Neuronal stem cell (in vitro differentiated cells): ENCODE measurements around the gene BCL11B.
A peak's percentile ranks its signal among the peaks of the same experiment; 100 is the strongest.

ENCODE experiments used
- DNase-seq: peaks from one replicate; pipeline ENCODE4 v3.0.0-alpha.2; 2013; ENCODE audit warnings: low spot score
- H2AFZ ChIP-seq: one replicate; pipeline ENCODE4 v1.6.1; 2013; ENCODE audit warnings: mild to moderate bottlenecking, low read length, inconsistent platforms
- H2AK5ac ChIP-seq: 2 replicates; pipeline ENCODE4 v1.6.1; 2013; ENCODE audit warnings: low read depth, mild to moderate bottlenecking, inconsistent platforms, low read length, moderate library complexity, mixed read lengths
- H2BK120ac ChIP-seq: 2 replicates; pipeline ENCODE4 v1.6.1; 2013; ENCODE audit warnings: low read depth, mild to moderate bottlenecking, inconsistent platforms, low read length, moderate library complexity, mixed read lengths
- H2BK12ac ChIP-seq: one replicate; pipeline ENCODE4 v1.6.1; 2013; ENCODE audit warnings: low read length, inconsistent platforms
- H2BK15ac ChIP-seq: 2 replicates; pipeline ENCODE4 v1.6.1; 2013; ENCODE audit warnings: mild to moderate bottlenecking, low read length, inconsistent platforms, mixed read lengths
- H2BK5ac ChIP-seq: one replicate; pipeline ENCODE4 v1.6.1; 2013; ENCODE audit warnings: inconsistent platforms, mild to moderate bottlenecking, low read length, moderate library complexity
- H3K14ac ChIP-seq: one replicate; pipeline ENCODE4 v1.6.1; 2013; ENCODE audit warnings: low read length, inconsistent platforms
- H3K18ac ChIP-seq: 2 replicates; pipeline ENCODE4 v1.6.1; 2013; ENCODE audit warnings: low read length, inconsistent platforms
- H3K23ac ChIP-seq: 2 replicates; pipeline ENCODE4 v1.6.1; 2013; ENCODE audit warnings: low read depth, mild to moderate bottlenecking, mixed read lengths, low read length, inconsistent platforms; ENCODE audit not compliant: poor library complexity
- H3K27ac ChIP-seq: replicated peaks from 3 replicates; pipeline ENCODE4 v1.5.1; 2013; ENCODE audit warnings: low read length, inconsistent platforms
- H3K27me3 ChIP-seq, 3 experiments: 2 replicates each; pipeline ENCODE4 v1.6.1; 2013; ENCODE audit warnings: low read length in 3 of 3, mild to moderate bottlenecking in 2 of 3, inconsistent platforms in 1 of 3, low read depth in 1 of 3, mixed read lengths in 1 of 3, moderate library complexity in 1 of 3; ENCODE audit not compliant: control insufficient read depth in 3 of 3, insufficient read depth in 3 of 3
- H3K36me3 ChIP-seq, 2 donors: replicated peaks in 1 of 2; 2 replicates each; pipeline ENCODE4 v1.6.1; 2013; ENCODE audit warnings: low read length in 2 of 2; ENCODE audit not compliant: control insufficient read depth in 2 of 2, insufficient read depth in 2 of 2
- H3K4ac ChIP-seq: 2 replicates; pipeline ENCODE4 v1.6.1; 2013; ENCODE audit warnings: inconsistent platforms, mild to moderate bottlenecking, low read length, moderate library complexity
- H3K4me1 ChIP-seq, 2 donors: 1 replicate in 1 of 2; 2 replicates in 1 of 2; pipeline ENCODE4 v1.6.1; 2013; ENCODE audit warnings: low read length in 2 of 2, low read depth in 1 of 2; ENCODE audit not compliant: control insufficient read depth in 2 of 2, insufficient read depth in 1 of 2
- H3K4me2 ChIP-seq: one replicate; pipeline ENCODE4 v1.6.1; 2013; ENCODE audit warnings: mild to moderate bottlenecking, low read length, inconsistent platforms; ENCODE audit not compliant: insufficient read depth, poor library complexity, severe bottlenecking
- H3K4me3 ChIP-seq, 2 donors: 2 replicates each; pipeline ENCODE4 v1.5.1; 2013; ENCODE audit warnings: low read length in 2 of 2, mild to moderate bottlenecking in 2 of 2, inconsistent platforms in 1 of 2, moderate library complexity in 1 of 2
- H3K79me1 ChIP-seq: one replicate; pipeline ENCODE4 v1.6.1; 2013; ENCODE audit warnings: low read depth, mild to moderate bottlenecking, inconsistent platforms, low read length, moderate library complexity
- H3K9ac ChIP-seq: one replicate; pipeline ENCODE4 v1.6.1; 2013; ENCODE audit warnings: mild to moderate bottlenecking, low read depth, low read length, inconsistent platforms; ENCODE audit not compliant: poor library complexity
- H3K9me3 ChIP-seq, 2 donors: replicated peaks in 1 of 2; 2 replicates each; pipeline versions ENCODE3 to v1.6.1; 2013; ENCODE audit warnings: low read length in 2 of 2, mild to moderate bottlenecking in 2 of 2, inconsistent platforms in 1 of 2, low read depth in 1 of 2, mixed read lengths in 1 of 2, moderate library complexity in 1 of 2; ENCODE audit not compliant: control insufficient read depth in 2 of 2, insufficient read depth in 1 of 2
- H4K8ac ChIP-seq: one replicate; pipeline ENCODE4 v1.6.1; 2013; ENCODE audit warnings: low read depth, mild to moderate bottlenecking, inconsistent platforms, low read length, moderate library complexity
- H4K91ac ChIP-seq: one replicate; pipeline ENCODE4 v1.6.1; 2013; ENCODE audit warnings: low read length, low read depth, mild to moderate bottlenecking, inconsistent platforms; ENCODE audit not compliant: poor library complexity
- WGBS, 2 donors: extraction: QIAGEN DNeasy Blood & Tissue Kit; methylation state at CpG; one replicate each; pipeline ENCODE4 v1.1.7; 2013; ENCODE audit warnings: missing lambda C conversion rate in 2 of 2, mixed read lengths in 1 of 2; ENCODE audit not compliant: insufficient read length in 2 of 2, insufficient replicate concordance in 1 of 2; ENCODE audit errors: extremely low coverage in 2 of 2; 5-methylcytosine and 5-hydroxymethylcytosine counted together

Gene BCL11B

DNA sequence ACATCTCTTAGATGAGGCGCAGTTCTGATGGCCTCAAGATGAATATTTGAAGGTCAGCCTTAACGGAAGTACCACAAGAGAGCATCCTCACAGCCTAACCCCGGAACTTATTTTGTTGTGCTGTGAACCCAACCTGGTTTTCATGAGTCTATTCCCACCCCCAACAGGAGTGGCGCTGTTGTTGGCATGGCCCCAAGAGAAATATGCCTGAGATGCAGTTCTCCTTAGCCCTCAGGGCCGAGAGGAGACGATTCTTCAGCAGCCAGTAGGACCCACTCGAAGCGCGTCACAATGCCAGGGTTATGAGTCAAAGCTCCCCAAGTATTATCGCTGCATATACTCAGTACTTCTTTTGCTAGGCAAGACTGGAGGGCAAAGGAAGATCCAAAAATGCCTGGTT, 24.5 kb upstream of the BCL11B start:
- Histone ChIP-seq H3K9ac (no peak overlapping the region), H4K8ac (no peak overlapping the region), H2AFZ (no peak overlapping the region), H2BK120ac (no peak overlapping the region), H3K4me1 (no peaks in the 10 kb centered on the region), H4K91ac (no peak overlapping the region), H3K4ac (no peak overlapping the region), H3K14ac (no peak overlapping the region), H3K27me3 (no peaks in the 10 kb centered on the region), H2AK5ac (no peak overlapping the region), H3K9me3 (no peaks in the 10 kb centered on the region), H3K4me3 (no peak overlapping the region), H3K4me2 (no peak overlapping the region), H3K79me1 (no peaks in the 10 kb centered on the region), H3K27ac (no peak overlapping the region), H2BK15ac (no peak overlapping the region), H2BK5ac (no peak overlapping the region), H3K18ac (no peak overlapping the region), H3K23ac (no peak overlapping the region), H2BK12ac (no peak overlapping the region), H3K36me3 (no peaks in the 10 kb centered on the region)
- WGBS, 2 donors: no CpG with 5 or more reads among the region's 10 CpGs
- no peak for DNase-seq

DNA sequence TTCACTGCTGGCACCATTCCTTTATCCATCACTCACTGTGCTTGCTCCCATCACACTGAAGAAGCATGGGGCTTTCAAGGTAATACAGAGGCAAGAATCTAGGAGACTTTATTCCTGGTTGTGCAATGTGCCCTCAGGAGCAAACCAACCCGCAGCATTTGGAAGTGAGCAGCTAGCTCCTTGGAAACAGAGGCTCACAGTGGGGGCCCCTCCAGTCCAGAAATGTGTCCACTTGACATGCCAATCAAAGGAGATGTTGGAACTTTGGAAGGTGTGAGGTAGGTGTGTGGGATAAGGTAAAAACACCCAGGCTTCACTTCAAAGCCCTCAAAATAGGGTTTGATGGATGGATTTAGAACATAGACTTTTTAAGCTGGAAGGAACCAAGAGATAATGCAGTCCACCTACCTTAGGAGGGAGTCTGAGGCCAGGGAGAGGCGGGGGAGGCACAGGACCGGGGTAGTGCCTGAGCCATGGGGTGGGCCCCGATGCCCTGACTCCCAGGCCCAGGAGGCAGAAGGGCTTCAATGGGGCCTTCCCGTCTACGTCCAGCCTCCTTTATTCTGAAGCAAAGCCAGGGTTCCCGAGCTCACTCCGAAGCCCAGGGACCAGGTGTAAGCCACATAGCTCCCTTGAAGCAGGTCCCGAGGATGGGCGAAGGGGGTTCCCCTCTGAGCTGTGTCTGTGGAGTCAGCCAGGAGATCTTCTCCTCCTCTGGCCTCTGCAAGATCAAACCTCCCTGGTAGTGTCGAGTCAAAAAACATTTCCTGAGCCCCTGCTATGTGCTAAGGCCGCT, 17.6 kb upstream of the BCL11B start:
- no CpG with 5 or more reads among the region's 12 CpGs for WGBS, 2 donors
- H3K79me1 ChIP-seq: no peaks in the 10 kb centered on the region
- no peak overlapping the region for H3K4me3 ChIP-seq
- H3K27ac ChIP-seq: no peak overlapping the region
- H2BK120ac ChIP-seq: no peak overlapping the region
- no peak overlapping the region for H3K4me2 ChIP-seq
- H3K23ac ChIP-seq: no peak overlapping the region
- no peak for DNase-seq
- no peak overlapping the region for H2AFZ ChIP-seq
- no peak overlapping the region for H2BK15ac ChIP-seq
- H3K18ac ChIP-seq: no peak overlapping the region
- no peak overlapping the region for H3K4ac ChIP-seq
- H2BK12ac ChIP-seq: no peak overlapping the region
- no peak overlapping the region for H2BK5ac ChIP-seq
- no peaks in the 10 kb centered on the region for H3K9me3 ChIP-seq
- H3K9ac ChIP-seq: peak overlapping the region; percentile 15
- H2AK5ac ChIP-seq: no peak overlapping the region
- H4K8ac ChIP-seq: no peak overlapping the region
- no peak overlapping the region for H4K91ac ChIP-seq
- H3K27me3 ChIP-seq: peaks cover 0 to 26% (median 0%) of the 10 kb centered on the region in 3 experiments
- H3K36me3 ChIP-seq: no peaks in the 10 kb centered on the region
- no peak overlapping the region for H3K14ac ChIP-seq
- peaks cover 0 to 3% of the 10 kb centered on the region in 2 donors for H3K4me1 ChIP-seq

DNA sequence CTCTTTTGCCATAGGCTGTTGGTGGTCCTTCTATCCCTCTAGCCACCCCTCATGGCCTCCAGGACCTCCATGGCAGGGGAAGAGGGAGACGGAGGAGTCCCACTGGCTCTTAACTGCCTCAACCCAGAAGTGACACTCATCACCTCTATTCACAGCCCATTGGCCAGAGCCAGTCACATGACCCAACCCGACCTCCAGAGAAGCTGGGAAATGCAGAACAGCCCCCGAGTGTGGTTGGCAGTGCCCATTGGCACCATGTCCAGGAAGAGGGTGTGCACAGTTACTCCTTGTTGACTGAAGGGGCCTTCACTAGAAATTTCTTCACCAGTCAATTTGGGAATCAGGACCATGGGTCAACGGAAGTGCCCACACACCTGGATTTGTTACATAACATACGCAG, 17.0 kb upstream of the BCL11B start:
- Histone ChIP-seq H2AFZ (no peak overlapping the region), H3K9ac (no peak overlapping the region), H2BK120ac (no peak overlapping the region), H3K23ac (no peak overlapping the region), H2BK12ac (no peak overlapping the region), H3K27me3 (peaks cover 0 to 26% (median 0%) of the 10 kb centered on the region in 3 experiments), H4K8ac (no peak overlapping the region), H4K91ac (no peak overlapping the region), H3K14ac (no peak overlapping the region), H3K4ac (no peak overlapping the region), H3K4me2 (no peak overlapping the region), H3K4me1 (peaks cover 0 to 3% of the 10 kb centered on the region in 2 donors), H3K9me3 (no peaks in the 10 kb centered on the region), H2BK5ac (no peak overlapping the region), H3K18ac (peak overlapping the region; percentile 52), H3K4me3 (no peak overlapping the region), H3K79me1 (no peaks in the 10 kb centered on the region), H3K27ac (no peak overlapping the region), H3K36me3 (no peaks in the 10 kb centered on the region), H2AK5ac (no peak overlapping the region), H2BK15ac (no peak overlapping the region)
- DNase-seq: no peak
- WGBS, 2 donors: no CpG with 5 or more reads among the region's 5 CpGs

DNA sequence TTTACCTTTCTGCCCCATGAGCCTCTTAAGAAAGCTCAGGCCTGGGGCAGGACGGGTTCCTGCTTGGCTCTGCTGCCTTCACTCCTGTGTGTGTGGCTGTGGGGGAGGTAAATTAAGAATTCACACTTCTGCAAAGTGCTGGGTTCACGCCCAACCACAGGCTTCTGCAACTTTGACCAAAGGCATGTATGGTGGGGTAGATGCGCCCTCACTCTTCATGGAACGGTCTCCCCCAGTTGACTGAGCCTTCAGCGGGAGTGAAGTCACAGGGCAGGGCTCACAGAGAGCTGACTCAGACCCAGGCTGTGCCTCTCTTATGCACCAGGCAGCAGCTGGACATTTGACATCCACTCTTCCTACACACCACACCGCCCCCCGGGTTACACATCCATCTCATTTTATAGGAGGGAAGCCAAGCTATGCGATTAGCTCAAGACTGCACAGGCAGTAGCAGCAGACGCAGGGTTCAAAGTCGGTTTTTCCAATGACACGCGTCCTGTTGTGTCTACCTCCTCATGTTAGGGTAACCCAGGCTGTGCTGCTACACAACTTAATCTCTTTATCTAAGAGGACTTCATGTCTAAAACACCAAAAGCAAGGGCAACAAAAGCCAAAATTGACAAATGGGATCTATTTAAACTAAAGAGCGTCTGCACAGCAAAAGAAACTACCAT, 15.4 kb upstream of the BCL11B start:
- Histone ChIP-seq H2BK15ac (no peak overlapping the region), H3K27me3 (peaks cover 0 to 28% (median 0%) of the 10 kb centered on the region in 3 experiments), H2BK12ac (no peak overlapping the region), H2AK5ac (no peak overlapping the region), H3K4me2 (no peak overlapping the region), H3K36me3 (no peaks in the 10 kb centered on the region), H4K8ac (no peak overlapping the region), H3K14ac (no peak overlapping the region), H3K23ac (no peak overlapping the region), H3K27ac (no peak overlapping the region), H3K9ac (no peak overlapping the region), H3K4me1 (peaks cover 0 to 3% of the 10 kb centered on the region in 2 donors), H3K18ac (no peak overlapping the region), H2BK5ac (no peak overlapping the region), H2BK120ac (no peak overlapping the region), H4K91ac (no peak overlapping the region), H3K4ac (no peak overlapping the region), H3K79me1 (no peaks in the 10 kb centered on the region), H3K9me3 (no peaks in the 10 kb centered on the region), H3K4me3 (no peak overlapping the region), H2AFZ (no peak overlapping the region)
- WGBS, 2 donors: no CpG with 5 or more reads among the region's 13 CpGs
- DNase-seq: no peak
